Right cardiac atrium (tissue), 5 donors: ENCODE results near the gene SUZ12. TPM values are rescaled to one million over a fixed set of nuclear protein-coding genes. Genes with fewer than 3 reads are reported as not detected.
A peak's percentile ranks its signal among the peaks of the same experiment; 100 is the strongest.
"Not testable (repeated sequence)": the region's sequence is repeated elsewhere in the genome, so short reads cannot be mapped to it uniquely, and the experiment has no call there.

ENCODE experiments used
- ATAC-seq, 2 donors: fragments of 200-7000 bp; cut with Tn5 transposase; one replicate each; pipeline versions ENCODE4 v1.8.0 to v1.9.1; 2020; ENCODE audit warnings: moderate library complexity in 2 of 2, mild to moderate bottlenecking in 1 of 2
- DNase-seq, 3 donors: peaks; one replicate each; pipeline ENCODE4 v3.0.0-alpha.2; 2020
- H3K27ac ChIP-seq: one replicate; pipeline ENCODE4 v1.5.1; 2013; ENCODE audit warnings: mild to moderate bottlenecking, low read length, control low read depth, moderate library complexity
- H3K27me3 ChIP-seq: one replicate; pipeline ENCODE4 v1.6.1; 2013; ENCODE audit not compliant: control insufficient read depth, insufficient read depth
- H3K4me1 ChIP-seq: one replicate; pipeline ENCODE4 v1.6.1; 2013; ENCODE audit warnings: low read length; ENCODE audit not compliant: control insufficient read depth, insufficient read depth
- H3K4me3 ChIP-seq: one replicate; pipeline ENCODE4 v1.5.1; 2013; ENCODE audit warnings: low read length, control low read depth
- H3K9me3 ChIP-seq: one replicate; pipeline ENCODE4 v1.6.1; 2013; ENCODE audit warnings: low read length; ENCODE audit not compliant: control insufficient read depth
- WGBS: extraction: QIAGEN DNeasy Blood & Tissue Kit; methylation state at CpG from one replicate; pipeline ENCODE4 v1.1.7; 2013; 5-methylcytosine and 5-hydroxymethylcytosine counted together
- intact Hi-C, 4 donors: fragments of 100-400 bp; cut with DNase I; formaldehyde crosslinking; loops; one replicate each; pipeline versions ENCODE4 v1.11.0 to v1.14.0; 2022 to 2023
- long read RNA-seq, 4 donors: library from polyadenylated mRNA; unstranded; transcript quantifications; one replicate each; pipeline ENCODE4 v2.0.0, GENCODE V29; 2020 to 2021
- polyA plus RNA-seq: library from polyadenylated mRNA; stranded (reverse); fragments of 200-250 nt; gene quantifications from one replicate; pipeline ENCODE4 v1.2.3, GENCODE V29; 2013
- total RNA-seq, 4 donors: library from RNA; stranded (reverse); fragmentation: NEBNext Ultra II Directional; extraction: Animal tissue kit (Norgen Biotek cat#: 25700); gene quantifications; one replicate each; pipeline ENCODE4 v1.2.1, GENCODE V29; 2021
- donor health status: healthy with polysubstance abuse.
- donor health status: DM: no; HTN: yes; CAD: no.
- donor health status: DM: no; HTN: no; CAD: no.
- donor health status: DM: no; HTN: yes; CAD: no; lungs with severe emphysema.
- donor health status: DM: yes; HTN: yes; CAD: no.

The SUZ12 gene
- total RNA-seq = 10 to 100 TPM; 15.3 to 17.3 (median 15.9) TPM
- 6.6 TPM for polyA plus RNA-seq
- long read RNA-seq, donor 1, full-length matches to known transcripts = 27 of 44 reads
- long read RNA-seq, donor 1, partial matches to known transcripts = 13 of 44 reads
- long read RNA-seq, donor 1, other reads (novel, unspliced or antisense) = 4 of 44 reads
- long read RNA-seq, donor 2, full-length matches to known transcripts = 19 of 25 reads
- long read RNA-seq, donor 2, partial matches to known transcripts = 2 of 25 reads
- long read RNA-seq, donor 2, other reads (novel, unspliced or antisense) = 4 of 25 reads
- long read RNA-seq, donor 3, partial matches to known transcripts = 9 of 10 reads
- long read RNA-seq, donor 3, other reads (novel, unspliced or antisense) = 1 of 10 reads
- long read RNA-seq, donor 4, full-length matches to known transcripts = 18 of 19 reads
- long read RNA-seq, donor 4, partial matches to known transcripts = 0 of 19 reads
- long read RNA-seq, donor 4, other reads (novel, unspliced or antisense) = 1 of 19 reads

DNA sequence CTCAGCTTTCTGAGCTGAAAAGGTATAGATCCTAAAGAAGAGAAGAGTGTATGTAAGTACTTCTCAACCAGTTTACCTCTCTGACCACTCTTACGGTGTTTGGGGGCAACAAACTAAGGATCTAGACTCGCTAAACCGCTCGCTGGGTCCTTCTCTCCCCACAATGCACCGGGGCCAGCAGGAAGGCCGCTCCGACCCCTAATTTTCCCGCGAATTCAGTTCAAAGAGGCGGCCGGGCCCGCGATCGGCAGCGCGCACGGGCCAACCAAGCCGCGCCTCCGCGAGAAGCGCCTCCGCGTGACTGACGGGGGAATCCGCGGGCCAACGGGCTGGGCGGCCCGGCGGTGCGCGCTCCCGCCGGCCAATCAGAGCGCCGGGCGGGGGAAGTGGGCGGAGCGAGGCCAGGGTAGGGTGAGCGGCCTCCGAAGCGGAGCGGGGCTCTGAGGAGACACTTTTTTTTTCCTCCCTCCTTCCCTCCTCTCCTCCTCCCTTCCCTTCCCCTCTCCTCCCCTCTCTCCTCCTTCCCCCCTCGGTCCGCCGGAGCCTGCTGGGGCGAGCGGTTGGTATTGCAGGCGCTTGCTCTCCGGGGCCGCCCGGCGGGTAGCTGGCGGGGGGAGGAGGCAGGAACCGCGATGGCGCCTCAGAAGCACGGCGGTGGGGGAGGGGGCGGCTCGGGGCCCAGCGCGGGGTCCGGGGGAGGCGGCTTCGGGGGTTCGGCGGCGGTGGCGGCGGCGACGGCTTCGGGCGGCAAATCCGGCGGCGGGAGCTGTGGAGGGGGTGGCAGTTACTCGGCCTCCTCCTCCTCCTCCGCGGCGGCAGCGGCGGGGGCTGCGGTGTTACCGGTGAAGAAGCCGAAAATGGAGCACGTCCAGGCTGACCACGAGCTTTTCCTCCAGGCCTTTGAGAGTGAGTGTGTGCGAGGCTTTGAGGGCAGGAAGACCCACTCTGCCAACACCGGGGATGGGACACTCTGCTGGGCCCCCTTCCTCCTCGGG is at the start of gene SUZ12:
Gene SUZ12, plus strand, starts transcription at position 393 of the 995 bp plus-strand sequence. Its CDS starts 240 bp downstream, at position 633.
- H3K4me1 ChIP-seq, H3K9me3 ChIP-seq, intact Hi-C loops, H3K27me3 ChIP-seq: not testable (repeated sequence)
- Histone ChIP-seq H3K27ac (peak within 1 kb of the TSS; percentile 96), H3K4me3 (peak within 1 kb of the TSS; percentile 94)
- under 1% methylated on average over 91 of the region's 93 CpGs for WGBS
- ATAC-seq = peak; percentile 100
- DNase-seq = peak; percentile 84 to 95 (median 94)

DNA sequence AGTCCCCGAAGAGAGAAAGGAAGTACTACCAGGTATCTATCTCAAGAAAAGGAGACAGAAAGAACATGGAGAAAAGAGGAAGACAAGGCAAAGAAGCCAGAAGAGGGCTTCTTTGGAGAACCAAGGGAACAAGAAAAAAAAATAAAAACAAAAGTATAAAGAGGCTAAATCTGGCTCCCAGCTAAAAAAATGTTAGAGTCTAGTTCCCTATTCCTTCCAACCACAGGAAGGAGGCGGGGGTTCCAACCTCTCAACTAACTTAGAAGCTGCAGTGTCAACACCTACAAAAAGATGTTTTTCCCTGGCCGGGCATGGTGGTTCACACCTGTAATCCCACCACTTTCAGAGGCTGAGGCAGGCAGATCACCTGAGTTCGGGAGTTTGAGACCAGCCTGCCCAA is 48.7 kb upstream of the SUZ12 start:
- ATAC-seq (no peak), DNase-seq (no peak)
- 84% methylated on average over 4 of the region's 4 CpGs for WGBS
- Histone ChIP-seq H3K27ac (no peak overlapping the region), H3K4me1 (no peaks in the 10 kb centered on the region), H3K4me3 (no peak overlapping the region), H3K27me3 (no peaks in the 10 kb centered on the region), H3K9me3 (no peaks in the 10 kb centered on the region)
- intact Hi-C loops = no loop called here

DNA sequence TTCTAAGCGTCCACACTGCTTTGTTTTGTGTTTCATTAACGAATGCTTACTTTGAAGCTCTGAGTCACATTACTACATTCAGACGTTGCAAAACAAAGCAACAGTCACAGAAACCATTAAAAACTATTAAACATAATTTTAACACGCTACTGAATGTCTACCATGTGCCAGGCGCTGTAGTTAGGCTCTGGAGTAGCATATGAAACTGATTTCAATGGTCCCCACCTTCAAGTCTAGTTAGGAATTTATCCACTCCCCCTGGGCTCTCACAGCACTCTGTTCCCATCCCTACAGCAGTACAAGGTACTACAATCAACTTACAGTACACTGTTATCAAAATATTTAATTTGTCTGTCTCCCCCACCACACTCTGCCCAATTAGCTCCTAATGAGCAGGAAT is 35.9 kb upstream of the SUZ12 start:
- ATAC-seq = peak in 1 of 2 donors; percentile 6
- Histone ChIP-seq H3K9me3 (no peaks in the 10 kb centered on the region), H3K4me3 (peak overlapping the region; percentile 84), H3K4me1 (no peaks in the 10 kb centered on the region), H3K27me3 (no peaks in the 10 kb centered on the region), H3K27ac (no peak overlapping the region)
- 14% methylated on average over 5 of the region's 5 CpGs for WGBS
- DNase-seq = no peak
- intact Hi-C loops = loop anchor here in 1 of 4 donors (2.0 kb wide), 1 partner anchor 42 kb away; the partner anchor contains the start of gene COPRS

DNA sequence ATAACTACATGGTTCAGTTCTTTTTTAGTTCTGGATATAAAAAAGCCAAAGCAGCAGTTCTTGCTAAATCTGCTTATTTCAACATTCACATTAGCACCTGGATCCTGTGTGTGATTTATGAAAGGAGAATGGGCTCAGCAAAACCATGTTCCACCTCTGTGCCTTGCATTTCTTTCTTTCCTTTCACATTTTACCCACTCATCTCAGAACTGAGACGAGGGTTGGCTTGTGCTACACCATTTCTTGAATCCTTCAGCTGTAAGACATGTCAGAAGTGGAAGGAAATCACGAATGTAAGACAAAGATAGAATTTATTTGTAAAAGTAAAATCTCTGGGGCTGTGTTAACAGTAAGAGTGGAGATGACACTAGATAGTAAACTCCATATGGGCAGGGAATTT is 34.1 kb upstream of the SUZ12 start:
- Histone ChIP-seq H3K27me3 (no peaks in the 10 kb centered on the region), H3K4me1 (no peaks in the 10 kb centered on the region), H3K4me3 (no peak overlapping the region), H3K9me3 (no peaks in the 10 kb centered on the region), H3K27ac (no peak overlapping the region)
- ATAC-seq (no peak), DNase-seq (no peak)
- 70% methylated on average over 2 of the region's 2 CpGs for WGBS
- intact Hi-C loops = no loop called here

DNA sequence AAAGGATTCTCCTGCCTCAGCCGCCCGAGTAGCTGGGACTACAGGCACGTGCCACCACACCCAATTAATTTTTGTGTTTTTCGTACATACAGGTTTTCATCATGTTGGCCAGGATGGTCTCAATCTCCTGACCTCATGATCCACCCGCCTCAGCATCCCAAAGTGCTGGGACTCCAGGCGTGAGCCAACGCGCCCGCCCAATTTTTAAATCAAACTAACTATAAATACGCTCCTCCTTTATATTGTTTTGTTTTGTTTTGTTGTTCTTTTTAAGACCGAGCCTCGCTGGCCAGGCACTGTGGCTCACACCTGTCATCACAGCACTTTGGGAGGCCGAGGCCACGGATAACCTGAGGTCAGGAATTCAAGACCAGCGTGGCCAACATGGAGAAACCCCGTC is 33.4 kb upstream of the SUZ12 start:
- WGBS = 95% methylated on average over 16 of the region's 16 CpGs

DNA sequence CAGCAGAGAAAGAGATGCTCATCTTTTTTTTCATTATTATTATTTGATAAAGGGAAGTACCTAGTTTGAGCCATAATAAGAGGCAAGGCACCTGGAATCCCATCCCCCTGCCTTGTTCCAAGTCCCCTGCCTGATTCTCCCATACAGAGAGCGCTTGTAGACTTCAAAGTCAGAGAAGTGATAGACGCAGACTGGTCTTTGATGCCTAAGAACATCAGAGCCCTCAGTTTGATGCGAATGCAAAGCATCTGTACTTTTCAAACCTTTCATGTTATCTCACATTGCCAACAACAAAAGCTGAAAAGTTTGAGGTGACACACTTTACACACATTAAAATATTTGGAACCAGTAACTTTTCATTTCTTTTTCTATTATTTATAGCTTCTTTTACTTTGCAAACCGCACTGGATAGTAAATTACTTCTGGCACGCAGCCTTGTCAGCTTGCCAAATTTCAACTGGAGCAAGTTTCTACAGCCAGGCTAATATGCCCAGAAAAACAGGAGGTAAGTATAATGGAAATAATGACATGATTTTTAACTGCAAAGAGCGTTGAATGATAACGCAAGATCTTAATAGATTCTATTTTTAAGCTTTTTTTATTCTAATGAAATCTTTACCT is 29.4 kb upstream of the SUZ12 start:
- ATAC-seq (no peak), DNase-seq (peak in 2 of 3 donors; percentile 55 to 70)
- intact Hi-C loops = no loop called here
- Histone ChIP-seq H3K27me3 (no peaks in the 10 kb centered on the region), H3K27ac (no peak overlapping the region), H3K9me3 (no peaks in the 10 kb centered on the region), H3K4me3 (no peak overlapping the region), H3K4me1 (no peaks in the 10 kb centered on the region)
- 12% methylated on average over 7 of the region's 7 CpGs for WGBS

More for the DNA sequence above, 33.4 kb upstream of the SUZ12 start:
- intact Hi-C loops = no loop called here
- Histone ChIP-seq H3K27ac (no peak overlapping the region), H3K27me3 (no peaks in the 10 kb centered on the region), H3K4me1 (no peaks in the 10 kb centered on the region), H3K9me3 (no peaks in the 10 kb centered on the region), H3K4me3 (no peak overlapping the region)
- ATAC-seq (no peak), DNase-seq (no peak)

DNA sequence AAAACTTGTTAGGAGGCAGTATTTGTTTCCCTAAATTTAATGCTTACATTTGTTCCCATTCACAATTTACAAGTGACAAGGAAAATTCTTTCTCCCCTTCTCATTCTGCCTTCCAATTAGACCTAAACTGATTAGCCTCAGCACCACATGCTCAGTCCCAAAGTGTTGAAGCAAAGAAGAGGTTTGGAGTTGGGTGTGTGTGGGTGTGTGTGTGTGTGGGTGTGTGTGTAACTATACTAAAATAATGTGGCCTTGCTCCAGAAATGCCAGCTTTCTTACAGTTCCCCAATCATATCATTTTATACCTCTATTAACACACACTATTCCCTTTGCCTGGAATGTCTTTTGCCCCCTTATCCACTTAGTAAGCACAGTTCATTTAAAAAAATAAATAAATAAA is 28.4 kb upstream of the SUZ12 start:
- Histone ChIP-seq H3K4me1 (no peaks in the 10 kb centered on the region), H3K27ac (no peak overlapping the region)
- intact Hi-C loops = no loop called here

DNA sequence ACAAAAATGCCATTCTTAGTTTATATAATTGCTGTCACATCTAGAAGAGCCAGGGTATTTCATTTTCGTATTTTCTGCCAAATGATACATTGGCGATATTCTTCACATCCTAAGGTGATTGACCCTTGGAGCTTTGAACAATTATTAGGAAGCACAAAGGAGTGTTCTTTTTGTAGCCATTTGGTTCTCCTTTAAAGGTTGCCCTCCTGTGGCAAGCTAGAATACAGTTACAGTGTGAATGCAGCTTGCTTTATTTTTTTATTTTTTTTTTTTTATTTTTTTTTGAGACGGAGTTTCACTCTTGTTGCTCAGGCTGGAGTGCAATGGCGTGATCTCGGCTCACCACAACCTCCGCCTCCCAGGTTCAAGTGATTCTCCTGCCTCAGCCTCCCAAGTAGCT is 24.1 kb upstream of the SUZ12 start:
- H3K4me1 ChIP-seq, H3K27me3 ChIP-seq, intact Hi-C loops, ATAC-seq, H3K27ac ChIP-seq, DNase-seq, H3K9me3 ChIP-seq, H3K4me3 ChIP-seq: not testable (repeated sequence)
- 57% methylated on average over 6 of the region's 6 CpGs for WGBS

More for the DNA sequence above, 28.4 kb upstream of the SUZ12 start:
- no peak overlapping the region for H3K4me3 ChIP-seq
- H3K9me3 ChIP-seq = no peaks in the 10 kb centered on the region
- DNase-seq (no peak), ATAC-seq (no peak)
- no peaks in the 10 kb centered on the region for H3K27me3 ChIP-seq

DNA sequence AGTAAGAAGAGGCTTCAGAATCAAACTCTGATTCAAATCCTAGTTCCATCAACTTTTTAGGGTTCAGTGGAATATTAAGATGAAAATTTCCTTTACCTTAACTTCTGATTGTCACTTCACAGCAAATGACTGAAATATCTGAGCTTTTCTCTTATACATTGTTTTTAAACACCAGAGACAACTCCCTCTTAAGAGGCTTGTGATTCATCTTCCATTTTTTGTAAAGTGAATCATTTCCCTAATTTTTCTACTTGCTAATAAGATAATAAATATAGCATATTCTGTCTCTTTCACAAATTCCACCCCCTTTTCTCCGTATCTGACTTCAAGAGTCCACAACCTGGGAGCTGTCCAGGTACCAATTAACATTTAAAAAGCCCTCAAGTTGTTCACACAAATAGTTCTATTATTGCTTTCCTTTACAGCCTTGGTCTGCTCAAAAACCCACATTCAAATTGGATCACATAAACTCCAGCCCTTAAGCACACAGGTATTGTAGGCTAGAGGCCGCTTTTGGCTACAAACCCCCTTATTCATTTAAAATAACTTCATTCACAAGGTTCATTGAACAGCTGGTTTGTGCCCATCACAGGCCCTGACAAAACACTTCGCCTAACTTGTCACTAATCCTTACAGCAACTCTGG is 21.2 kb upstream of the SUZ12 start:
- Histone ChIP-seq H3K4me3 (no peak overlapping the region), H3K9me3 (no peaks in the 10 kb centered on the region), H3K4me1 (no peaks in the 10 kb centered on the region), H3K27me3 (no peaks in the 10 kb centered on the region), H3K27ac (no peak overlapping the region)
- ATAC-seq = no peak
- intact Hi-C loops = no loop called here
- 86% methylated on average over 3 of the region's 3 CpGs for WGBS
- DNase-seq = no peak

DNA sequence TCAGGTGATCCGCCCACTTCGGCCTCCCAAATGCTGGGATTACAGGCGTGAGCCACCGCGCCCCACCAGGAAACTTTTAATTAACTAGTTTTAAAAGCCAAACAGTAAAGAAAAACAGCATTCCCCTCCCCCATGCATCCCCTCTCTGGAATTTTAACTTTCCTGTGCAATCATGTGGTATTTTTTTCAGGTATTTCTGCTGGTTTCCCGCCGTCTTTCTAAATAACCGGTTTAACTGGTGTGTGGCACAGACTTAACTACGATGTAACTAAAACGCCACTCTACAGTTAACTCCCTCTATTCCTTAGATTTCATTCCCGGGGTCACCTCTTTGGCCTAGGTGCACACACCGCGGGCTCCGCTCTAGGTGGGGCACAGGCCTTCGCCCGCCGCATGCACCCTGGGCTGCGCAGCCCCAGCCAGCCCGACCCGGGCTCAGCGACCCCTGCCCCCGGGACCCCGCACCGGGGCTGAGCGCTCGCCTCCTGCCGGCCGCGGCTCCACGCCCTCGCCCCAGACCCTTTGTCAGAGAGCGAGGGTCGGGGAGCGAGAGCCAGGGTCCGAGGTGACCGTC is 20.2 kb upstream of the SUZ12 start:
- Histone ChIP-seq H3K27me3 (no peaks in the 10 kb centered on the region), H3K9me3 (no peaks in the 10 kb centered on the region), H3K4me3 (no peak overlapping the region), H3K4me1 (no peaks in the 10 kb centered on the region), H3K27ac (no peak overlapping the region)
- WGBS = 55% methylated on average over 36 of the region's 36 CpGs
- intact Hi-C loops = no loop called here
- no peak for DNase-seq
- ATAC-seq = peak; percentile 26 to 35
